Ascending aorta (tissue), 2 donors: ENCODE measurements around the gene FGD3. TPM values are rescaled to one million over a fixed set of nuclear protein-coding genes. Genes with fewer than 3 reads are reported as not detected.
A peak's percentile ranks its signal among the peaks of the same experiment; 100 is the strongest.

ENCODE experiments used
- DNase-seq, 2 donors: peaks; one replicate each; pipeline ENCODE4 v3.0.0-alpha.2; 2019; ENCODE audit warnings: low spot score in 2 of 2
- H3K27ac ChIP-seq, 2 donors: fragments of 200-600 bp; sonication (generic); one replicate each; pipeline ENCODE4 v1.5.1; 2016 to 2017; ENCODE audit warnings: mild to moderate bottlenecking in 1 of 2
- H3K27me3 ChIP-seq: fragments of 200-600 bp; sonication (generic); one replicate; pipeline ENCODE4 v1.5.1; 2017
- H3K36me3 ChIP-seq, 2 donors: fragments of 200-600 bp; sonication (generic); one replicate each; pipeline ENCODE4 v1.5.1; 2016
- H3K4me1 ChIP-seq, 2 donors: fragments of 200-600 bp; sonication (generic); one replicate each; pipeline ENCODE4 v1.5.1; 2016 to 2017; ENCODE audit warnings: mild to moderate bottlenecking in 1 of 2
- H3K4me3 ChIP-seq, 2 donors: fragments of 200-600 bp; sonication (generic); one replicate each; pipeline ENCODE4 v1.5.1; 2016 to 2017; ENCODE audit warnings: mild to moderate bottlenecking in 1 of 2
- H3K9me3 ChIP-seq, 2 donors: fragments of 200-600 bp; sonication (generic); one replicate each; pipeline ENCODE4 v1.5.1; 2016
- CTCF ChIP-seq, 3 experiments: fragments of 200-600 bp in 2 of 3; fragments of 450-650 bp in 1 of 3; sonication (generic) in 2 of 3; IDR thresholded peaks; one replicate each; pipeline ENCODE4 v1.5.1; 2016 to 2019; ENCODE audit warnings: antibody characterized with exemption in 3 of 3, mild to moderate bottlenecking in 1 of 3, moderate library complexity in 1 of 3
- intact Hi-C: fragments of 100-400 bp; cut with DNase I; formaldehyde crosslinking; loops from one replicate; pipeline ENCODE4 v1.15.1; 2023
- total RNA-seq: library from RNA; depleted of rRNA; stranded (reverse); fragments of >200 nt; gene quantifications from one replicate; pipeline ENCODE4 v1.1.0, GENCODE V29; 2016

The FGD3 gene
- total RNA-seq, 1 donor from 2014 or later, result 20.8 TPM

GRCh38 chr9:92965061-92965758, 17.9 kb downstream of the FGD3 start:
- Histone ChIP-seq H3K27ac (peak overlapping the region in 1 of 2 donors; percentile 27), H3K4me3 (peak overlapping the region in 1 of 2 donors; percentile 42), H3K9me3 (no peaks in the 10 kb centered on the region), H3K36me3 (no peaks in the 10 kb centered on the region), H3K27me3 (no peaks in the 10 kb centered on the region), H3K4me1 (no peaks in the 10 kb centered on the region)
- no peak for TF ChIP-seq CTCF (IDR thresholded peaks at IDR 0.05)
- DNase-seq, result peak in 1 of 2 donors; percentile 62
- intact Hi-C loops, result no loop called here

GRCh38 chr9:92965759-92966517, 18.6 kb downstream of the FGD3 start:
- intact Hi-C loops, result no loop called here
- no peaks in the 10 kb centered on the region for H3K36me3 ChIP-seq
- peak overlapping the region in 1 of 2 donors; percentile 42 for H3K4me3 ChIP-seq
- no peak for TF ChIP-seq CTCF (IDR thresholded peaks at IDR 0.05)
- DNase-seq, result peak in 1 of 2 donors; percentile 41
- no peak overlapping the region for H3K27ac ChIP-seq
- H3K27me3 ChIP-seq, result no peaks in the 10 kb centered on the region
- H3K4me1 ChIP-seq, result no peaks in the 10 kb centered on the region
- no peaks in the 10 kb centered on the region for H3K9me3 ChIP-seq

GRCh38 chr9:92966518-92966800, 19.1 kb downstream of the FGD3 start:
- peak overlapping the region in 1 of 2 donors; percentile 42 for H3K4me3 ChIP-seq
- intact Hi-C loops, result no loop called here
- H3K27me3 ChIP-seq, result no peaks in the 10 kb centered on the region
- H3K9me3 ChIP-seq, result no peaks in the 10 kb centered on the region
- H3K27ac ChIP-seq, result no peak overlapping the region
- no peaks in the 10 kb centered on the region for H3K4me1 ChIP-seq
- DNase-seq, result peak in 1 of 2 donors; percentile 58
- TF ChIP-seq CTCF (IDR thresholded peaks at IDR 0.05), result no peak
- H3K36me3 ChIP-seq, result no peaks in the 10 kb centered on the region

GRCh38 chr9:92968081-92968480, 20.8 kb downstream of the FGD3 start:
- peak in 1 of 2 donors; percentile 34 for DNase-seq
- H3K27me3 ChIP-seq, result no peaks in the 10 kb centered on the region
- no peak overlapping the region for H3K4me3 ChIP-seq
- TF ChIP-seq CTCF (IDR thresholded peaks at IDR 0.05), result no peak
- intact Hi-C loops, result no loop called here
- no peaks in the 10 kb centered on the region for H3K36me3 ChIP-seq
- H3K9me3 ChIP-seq, result no peaks in the 10 kb centered on the region
- H3K27ac ChIP-seq, result no peak overlapping the region
- no peaks in the 10 kb centered on the region for H3K4me1 ChIP-seq

GRCh38 chr9:92969516-92970466, 22.5 kb downstream of the FGD3 start:
- no peak for TF ChIP-seq CTCF (IDR thresholded peaks at IDR 0.05)
- H3K27ac ChIP-seq, result no peak overlapping the region
- peak in 1 of 2 donors; percentile 59 for DNase-seq
- H3K27me3 ChIP-seq, result no peaks in the 10 kb centered on the region
- no peaks in the 10 kb centered on the region for H3K4me1 ChIP-seq
- no peaks in the 10 kb centered on the region for H3K36me3 ChIP-seq
- intact Hi-C loops, result no loop called here
- no peak overlapping the region for H3K4me3 ChIP-seq
- no peaks in the 10 kb centered on the region for H3K9me3 ChIP-seq
